ENCODE measurements around the gene COPS7A.

COPS7A gene

GRCh38 chr12:6763380-6763779 lies 39.5 kb downstream of the COPS7A start:
- peak overlapping the region; percentile 51 for H3K4me3 ChIP-seq (ENCODE audit: low read depth, low read length)
- TF ChIP-seq CTCF (IDR thresholded peaks at IDR 0.05; ENCODE audit: low read depth, low read length) = no peak

- no peak for TF ChIP-seq CTCF (IDR thresholded peaks at IDR 0.05; ENCODE audit: low read depth, low read length)
- H3K4me3 ChIP-seq (ENCODE audit: low read depth, low read length) = peak overlapping the region; percentile 51
Observed at GRCh38 chr12:6764011-6764828, 40.4 kb downstream of the COPS7A start.

- no peak for TF ChIP-seq CTCF (IDR thresholded peaks at IDR 0.05; ENCODE audit: low read depth, low read length)
- H3K4me3 ChIP-seq (ENCODE audit: low read depth, low read length) = peak overlapping the region; percentile 94
Observed at GRCh38 chr12:6765048-6765633, 41.3 kb downstream of the COPS7A start.

GRCh38 chr12:6765634-6766581 lies 42.1 kb downstream of the COPS7A start, which contains the start of gene PTMS:
PTMS (plus strand) TSS chr12:6766363; CDS start chr12:6766706, 343 bp downstream.
- peak within 1 kb of the TSS; percentile 94 for H3K4me3 ChIP-seq (ENCODE audit: low read depth, low read length)
- no peak for TF ChIP-seq CTCF (IDR thresholded peaks at IDR 0.05; ENCODE audit: low read depth, low read length)

- peak; percentile 44 for TF ChIP-seq CTCF (IDR thresholded peaks at IDR 0.05; ENCODE audit: low read depth, low read length)
- H3K4me3 ChIP-seq (ENCODE audit: low read depth, low read length) = peak overlapping the region; percentile 94
Observed at GRCh38 chr12:6766651-6767349, 43.0 kb downstream of the COPS7A start.

GRCh38 chr12:6767353-6768319 lies 43.8 kb downstream of the COPS7A start:
- TF ChIP-seq CTCF (IDR thresholded peaks at IDR 0.05; ENCODE audit: low read depth, low read length) = no peak

More at GRCh38 chr12:6767353-6768319, 43.8 kb downstream of the COPS7A start:
- peak overlapping the region; percentile 94 for H3K4me3 ChIP-seq (ENCODE audit: low read depth, low read length)
